HEK293 (cell line): ENCODE results near the gene SRSF12.

ENCODE experiments used
- KLF1 ChIP-seq: fragments of 450-650 bp; formaldehyde crosslinking; IDR thresholded peaks from 2 replicates; pipeline ENCODE4 v1.5.1; 2016; ENCODE audit warnings: missing biosample characterization, missing genetic modification characterization
- KLF7 ChIP-seq: fragments of 450-650 bp; formaldehyde crosslinking; IDR thresholded peaks from 2 replicates; pipeline ENCODE4 v1.5.1; 2016; ENCODE audit warnings: missing biosample characterization, missing genetic modification characterization, borderline replicate concordance
- SP7 ChIP-seq: fragments of 450-650 bp; formaldehyde crosslinking; IDR thresholded peaks from 2 replicates; pipeline ENCODE4 v1.5.1; 2016; ENCODE audit warnings: missing biosample characterization, missing genetic modification characterization
- ZBTB1 ChIP-seq: fragments of 450-650 bp; formaldehyde crosslinking; IDR thresholded peaks from 2 replicates; pipeline ENCODE4 v1.5.1; 2016; ENCODE audit warnings: missing biosample characterization, missing genetic modification characterization
- ZBTB21 ChIP-seq: fragments of 450-650 bp; formaldehyde crosslinking; IDR thresholded peaks from 2 replicates; pipeline ENCODE4 v1.5.1; 2017; ENCODE audit warnings: missing biosample characterization, missing genetic modification characterization
- ZBTB7A ChIP-seq: fragments of 450-650 bp; formaldehyde crosslinking; IDR thresholded peaks from 2 replicates; pipeline ENCODE4 v1.5.1; 2016; ENCODE audit warnings: low read depth, missing biosample characterization, missing genetic modification characterization
- ZEB2 ChIP-seq: fragments of 450-650 bp; formaldehyde crosslinking; IDR thresholded peaks from 2 replicates; pipeline ENCODE4 v1.5.1; 2016; ENCODE audit warnings: missing biosample characterization, missing genetic modification characterization
- ZNF133 ChIP-seq: fragments of 450-650 bp; formaldehyde crosslinking; IDR thresholded peaks from 2 replicates; pipeline ENCODE4 v1.5.1; 2016; ENCODE audit warnings: missing biosample characterization, missing genetic modification characterization
- ZNF169 ChIP-seq: fragments of 450-650 bp; formaldehyde crosslinking; IDR thresholded peaks from 2 replicates; pipeline ENCODE4 v1.5.1; 2016; ENCODE audit warnings: missing biosample characterization, missing genetic modification characterization
- ZNF23 ChIP-seq: fragments of 450-650 bp; formaldehyde crosslinking; IDR thresholded peaks from 2 replicates; pipeline ENCODE4 v1.5.1; 2016; ENCODE audit warnings: missing biosample characterization, missing genetic modification characterization, borderline replicate concordance
- ZNF239 ChIP-seq: fragments of 450-650 bp; formaldehyde crosslinking; IDR thresholded peaks from 2 replicates; pipeline ENCODE4 v1.5.1; 2016; ENCODE audit warnings: missing biosample characterization, missing genetic modification characterization
- ZNF311 ChIP-seq: fragments of 450-650 bp; formaldehyde crosslinking; IDR thresholded peaks from 2 replicates; pipeline ENCODE4 v1.5.1; 2017; ENCODE audit warnings: missing biosample characterization, missing genetic modification characterization, borderline replicate concordance
- ZNF391 ChIP-seq: fragments of 450-650 bp; formaldehyde crosslinking; IDR thresholded peaks from 2 replicates; pipeline ENCODE4 v1.5.1; 2016; ENCODE audit warnings: low read depth, missing biosample characterization, missing genetic modification characterization, borderline replicate concordance
- ZNF555 ChIP-seq: fragments of 450-650 bp; formaldehyde crosslinking; conservative IDR thresholded peaks from 2 replicates; pipeline ENCODE4 v1.5.1; 2017; ENCODE audit warnings: missing biosample characterization, mild to moderate bottlenecking, missing genetic modification characterization, inconsistent platforms
- ZNF610 ChIP-seq: fragments of 450-650 bp; formaldehyde crosslinking; IDR thresholded peaks from 2 replicates; pipeline ENCODE4 v1.5.1; 2016; ENCODE audit warnings: missing biosample characterization, missing genetic modification characterization, borderline replicate concordance
- ZNF660 ChIP-seq: fragments of 450-650 bp; IDR thresholded peaks from 2 replicates; pipeline ENCODE4 v1.5.1; 2018; ENCODE audit warnings: missing biosample characterization, mild to moderate bottlenecking, missing genetic modification characterization
- ZNF664 ChIP-seq: fragments of 450-650 bp; formaldehyde crosslinking; IDR thresholded peaks from 2 replicates; pipeline ENCODE4 v1.5.1; 2016; ENCODE audit warnings: missing biosample characterization, missing genetic modification characterization
- ZNF76 ChIP-seq: fragments of 450-650 bp; formaldehyde crosslinking; IDR thresholded peaks from 2 replicates; pipeline ENCODE4; 2016; ENCODE audit warnings: low read depth, missing biosample characterization, missing genetic modification characterization, borderline replicate concordance
- ZNF776 ChIP-seq: fragments of 450-650 bp; formaldehyde crosslinking; IDR thresholded peaks from 2 replicates; pipeline ENCODE4 v1.5.0; 2017; ENCODE audit warnings: missing biosample characterization, missing genetic modification characterization, borderline replicate concordance
- ZNF837 ChIP-seq: fragments of 450-650 bp; formaldehyde crosslinking; IDR thresholded peaks from 2 replicates; pipeline ENCODE4 v1.5.1; 2016; ENCODE audit warnings: missing biosample characterization, missing genetic modification characterization
- ZNF843 ChIP-seq: fragments of 450-650 bp; formaldehyde crosslinking; IDR thresholded peaks from 2 replicates; pipeline ENCODE4 v1.5.1; 2016; ENCODE audit warnings: missing biosample characterization, missing genetic modification characterization
- ZSCAN16 ChIP-seq: fragments of 450-650 bp; formaldehyde crosslinking; IDR thresholded peaks from 2 replicates; pipeline ENCODE4 v1.5.1; 2016; ENCODE audit warnings: missing biosample characterization, missing genetic modification characterization
- ZSCAN30 ChIP-seq: fragments of 450-650 bp; IDR thresholded peaks from 2 replicates; pipeline ENCODE4 v1.5.1; 2018; ENCODE audit warnings: missing biosample characterization, mild to moderate bottlenecking, missing genetic modification characterization, moderate library complexity
- TF ChIP-seq, protein P1 (sequence below): fragments of 450-650 bp; formaldehyde crosslinking; IDR thresholded peaks from 2 replicates; pipeline ENCODE4 v1.5.1; 2016; ENCODE audit warnings: missing biosample characterization, missing genetic modification characterization
- TF ChIP-seq, protein P2 (sequence below): fragments of 450-650 bp; formaldehyde crosslinking; IDR thresholded peaks from 2 replicates; pipeline ENCODE4 v1.5.1; 2016; ENCODE audit warnings: missing biosample characterization, missing genetic modification characterization, low read depth
- TF ChIP-seq, protein P3 (sequence below): fragments of 450-650 bp; formaldehyde crosslinking; IDR thresholded peaks from 2 replicates; pipeline ENCODE4 v1.5.1; 2016; ENCODE audit warnings: missing biosample characterization, missing genetic modification characterization
- TF ChIP-seq, protein P4 (sequence below): fragments of 450-650 bp; formaldehyde crosslinking; IDR thresholded peaks from 2 replicates; pipeline ENCODE4 v1.5.1; 2016; ENCODE audit warnings: missing biosample characterization, missing genetic modification characterization
- TF ChIP-seq, protein P5 (sequence below): fragments of 450-650 bp; formaldehyde crosslinking; IDR thresholded peaks from 2 replicates; pipeline ENCODE4 v1.5.1; 2016; ENCODE audit warnings: missing biosample characterization, missing genetic modification characterization
- TF ChIP-seq, protein P6 (sequence below): sonication (generic); formaldehyde crosslinking; IDR thresholded peaks from 2 replicates; pipeline ENCODE4 v1.8.1; 2022; ENCODE audit warnings: mild to moderate bottlenecking, moderate library complexity, missing genetic modification reagents

SRSF12 gene

DNA sequence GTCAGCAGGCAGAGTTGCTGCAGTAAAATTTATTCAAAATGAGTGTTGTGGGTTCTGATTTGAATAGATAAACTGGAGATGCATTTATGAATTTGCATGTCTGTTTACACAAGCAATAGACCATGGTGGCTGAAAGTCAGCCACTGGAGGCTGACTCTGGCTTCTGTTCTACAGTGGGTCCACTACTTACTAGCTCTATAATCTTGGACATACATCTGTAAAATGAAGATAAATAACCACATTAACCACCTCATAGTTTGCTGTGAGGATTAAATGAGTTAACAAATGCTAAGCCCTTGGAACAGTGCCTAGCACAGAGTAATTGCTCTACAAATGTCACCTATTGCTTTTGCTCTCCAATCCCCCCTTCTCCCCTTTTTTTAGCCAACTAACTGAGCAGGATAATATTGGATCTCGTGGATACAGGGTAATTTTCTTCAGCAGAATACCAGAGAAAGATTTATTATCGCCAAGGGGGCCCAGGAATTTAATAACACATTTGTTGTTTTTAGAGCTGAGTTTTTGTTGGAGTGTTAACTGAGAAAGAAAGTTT lies 26.6 kb upstream of the SRSF12 start (continued):
- TF ChIP-seq, protein P1, sequence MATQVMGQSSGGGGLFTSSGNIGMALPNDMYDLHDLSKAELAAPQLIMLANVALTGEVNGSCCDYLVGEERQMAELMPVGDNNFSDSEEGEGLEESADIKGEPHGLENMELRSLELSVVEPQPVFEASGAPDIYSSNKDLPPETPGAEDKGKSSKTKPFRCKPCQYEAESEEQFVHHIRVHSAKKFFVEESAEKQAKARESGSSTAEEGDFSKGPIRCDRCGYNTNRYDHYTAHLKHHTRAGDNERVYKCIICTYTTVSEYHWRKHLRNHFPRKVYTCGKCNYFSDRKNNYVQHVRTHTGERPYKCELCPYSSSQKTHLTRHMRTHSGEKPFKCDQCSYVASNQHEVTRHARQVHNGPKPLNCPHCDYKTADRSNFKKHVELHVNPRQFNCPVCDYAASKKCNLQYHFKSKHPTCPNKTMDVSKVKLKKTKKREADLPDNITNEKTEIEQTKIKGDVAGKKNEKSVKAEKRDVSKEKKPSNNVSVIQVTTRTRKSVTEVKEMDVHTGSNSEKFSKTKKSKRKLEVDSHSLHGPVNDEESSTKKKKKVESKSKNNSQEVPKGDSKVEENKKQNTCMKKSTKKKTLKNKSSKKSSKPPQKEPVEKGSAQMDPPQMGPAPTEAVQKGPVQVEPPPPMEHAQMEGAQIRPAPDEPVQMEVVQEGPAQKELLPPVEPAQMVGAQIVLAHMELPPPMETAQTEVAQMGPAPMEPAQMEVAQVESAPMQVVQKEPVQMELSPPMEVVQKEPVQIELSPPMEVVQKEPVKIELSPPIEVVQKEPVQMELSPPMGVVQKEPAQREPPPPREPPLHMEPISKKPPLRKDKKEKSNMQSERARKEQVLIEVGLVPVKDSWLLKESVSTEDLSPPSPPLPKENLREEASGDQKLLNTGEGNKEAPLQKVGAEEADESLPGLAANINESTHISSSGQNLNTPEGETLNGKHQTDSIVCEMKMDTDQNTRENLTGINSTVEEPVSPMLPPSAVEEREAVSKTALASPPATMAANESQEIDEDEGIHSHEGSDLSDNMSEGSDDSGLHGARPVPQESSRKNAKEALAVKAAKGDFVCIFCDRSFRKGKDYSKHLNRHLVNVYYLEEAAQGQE (tag by site-specific recombination), result no peak
- TF ChIP-seq, protein P2, sequence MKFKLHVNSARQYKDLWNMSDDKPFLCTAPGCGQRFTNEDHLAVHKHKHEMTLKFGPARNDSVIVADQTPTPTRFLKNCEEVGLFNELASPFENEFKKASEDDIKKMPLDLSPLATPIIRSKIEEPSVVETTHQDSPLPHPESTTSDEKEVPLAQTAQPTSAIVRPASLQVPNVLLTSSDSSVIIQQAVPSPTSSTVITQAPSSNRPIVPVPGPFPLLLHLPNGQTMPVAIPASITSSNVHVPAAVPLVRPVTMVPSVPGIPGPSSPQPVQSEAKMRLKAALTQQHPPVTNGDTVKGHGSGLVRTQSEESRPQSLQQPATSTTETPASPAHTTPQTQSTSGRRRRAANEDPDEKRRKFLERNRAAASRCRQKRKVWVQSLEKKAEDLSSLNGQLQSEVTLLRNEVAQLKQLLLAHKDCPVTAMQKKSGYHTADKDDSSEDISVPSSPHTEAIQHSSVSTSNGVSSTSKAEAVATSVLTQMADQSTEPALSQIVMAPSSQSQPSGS (tag by site-specific recombination), result no peak
- TF ChIP-seq ZSCAN16 (tag by site-specific recombination) (no peak), ZNF23 (tag by site-specific recombination) (no peak), KLF1 (tag by site-specific recombination) (no peak), ZEB2 (tag by site-specific recombination) (peak; percentile 80; the same call in 1 of the 2 replicates), ZNF837 (tag by site-specific recombination) (no peak), ZSCAN30 (tag by site-specific recombination) (no peak), ZNF610 (tag by site-specific recombination) (no peak; the same call in 1 of the 2 replicates), SP7 (peak; percentile 86), ZBTB21 (no peak), ZNF776 (tag by site-specific recombination) (no peak), ZBTB1 (tag by site-specific recombination) (no peak), ZBTB7A (no peak), ZNF660 (tag by site-specific recombination) (no peak), ZNF169 (no peak), KLF7 (tag by site-specific recombination) (no peak), ZNF843 (tag by site-specific recombination) (peak; percentile 94), ZNF133 (tag by site-specific recombination) (no peak), ZNF76 (tag by site-specific recombination) (no peak; the same call in 1 of the 2 replicates), ZNF239 (tag by site-specific recombination) (no peak), ZNF391 (tag by site-specific recombination) (no peak), ZNF311 (tag by site-specific recombination) (no peak), ZNF664 (peak; percentile 39; the same call in 1 of the 2 replicates), ZNF555 (no peak)
- TF ChIP-seq, protein P3, sequence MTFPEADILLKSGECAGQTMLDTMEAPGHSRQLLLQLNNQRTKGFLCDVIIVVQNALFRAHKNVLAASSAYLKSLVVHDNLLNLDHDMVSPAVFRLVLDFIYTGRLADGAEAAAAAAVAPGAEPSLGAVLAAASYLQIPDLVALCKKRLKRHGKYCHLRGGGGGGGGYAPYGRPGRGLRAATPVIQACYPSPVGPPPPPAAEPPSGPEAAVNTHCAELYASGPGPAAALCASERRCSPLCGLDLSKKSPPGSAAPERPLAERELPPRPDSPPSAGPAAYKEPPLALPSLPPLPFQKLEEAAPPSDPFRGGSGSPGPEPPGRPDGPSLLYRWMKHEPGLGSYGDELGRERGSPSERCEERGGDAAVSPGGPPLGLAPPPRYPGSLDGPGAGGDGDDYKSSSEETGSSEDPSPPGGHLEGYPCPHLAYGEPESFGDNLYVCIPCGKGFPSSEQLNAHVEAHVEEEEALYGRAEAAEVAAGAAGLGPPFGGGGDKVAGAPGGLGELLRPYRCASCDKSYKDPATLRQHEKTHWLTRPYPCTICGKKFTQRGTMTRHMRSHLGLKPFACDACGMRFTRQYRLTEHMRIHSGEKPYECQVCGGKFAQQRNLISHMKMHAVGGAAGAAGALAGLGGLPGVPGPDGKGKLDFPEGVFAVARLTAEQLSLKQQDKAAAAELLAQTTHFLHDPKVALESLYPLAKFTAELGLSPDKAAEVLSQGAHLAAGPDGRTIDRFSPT (tag by site-specific recombination), result 0 out of 2 replicates have a peak, but pooled peaks have one; percentile 16
- TF ChIP-seq, protein P4, sequence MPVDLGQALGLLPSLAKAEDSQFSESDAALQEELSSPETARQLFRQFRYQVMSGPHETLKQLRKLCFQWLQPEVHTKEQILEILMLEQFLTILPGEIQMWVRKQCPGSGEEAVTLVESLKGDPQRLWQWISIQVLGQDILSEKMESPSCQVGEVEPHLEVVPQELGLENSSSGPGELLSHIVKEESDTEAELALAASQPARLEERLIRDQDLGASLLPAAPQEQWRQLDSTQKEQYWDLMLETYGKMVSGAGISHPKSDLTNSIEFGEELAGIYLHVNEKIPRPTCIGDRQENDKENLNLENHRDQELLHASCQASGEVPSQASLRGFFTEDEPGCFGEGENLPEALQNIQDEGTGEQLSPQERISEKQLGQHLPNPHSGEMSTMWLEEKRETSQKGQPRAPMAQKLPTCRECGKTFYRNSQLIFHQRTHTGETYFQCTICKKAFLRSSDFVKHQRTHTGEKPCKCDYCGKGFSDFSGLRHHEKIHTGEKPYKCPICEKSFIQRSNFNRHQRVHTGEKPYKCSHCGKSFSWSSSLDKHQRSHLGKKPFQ (tag by site-specific recombination), result peak; percentile 65; the same call in 1 of the 2 replicates
- TF ChIP-seq, protein P5, sequence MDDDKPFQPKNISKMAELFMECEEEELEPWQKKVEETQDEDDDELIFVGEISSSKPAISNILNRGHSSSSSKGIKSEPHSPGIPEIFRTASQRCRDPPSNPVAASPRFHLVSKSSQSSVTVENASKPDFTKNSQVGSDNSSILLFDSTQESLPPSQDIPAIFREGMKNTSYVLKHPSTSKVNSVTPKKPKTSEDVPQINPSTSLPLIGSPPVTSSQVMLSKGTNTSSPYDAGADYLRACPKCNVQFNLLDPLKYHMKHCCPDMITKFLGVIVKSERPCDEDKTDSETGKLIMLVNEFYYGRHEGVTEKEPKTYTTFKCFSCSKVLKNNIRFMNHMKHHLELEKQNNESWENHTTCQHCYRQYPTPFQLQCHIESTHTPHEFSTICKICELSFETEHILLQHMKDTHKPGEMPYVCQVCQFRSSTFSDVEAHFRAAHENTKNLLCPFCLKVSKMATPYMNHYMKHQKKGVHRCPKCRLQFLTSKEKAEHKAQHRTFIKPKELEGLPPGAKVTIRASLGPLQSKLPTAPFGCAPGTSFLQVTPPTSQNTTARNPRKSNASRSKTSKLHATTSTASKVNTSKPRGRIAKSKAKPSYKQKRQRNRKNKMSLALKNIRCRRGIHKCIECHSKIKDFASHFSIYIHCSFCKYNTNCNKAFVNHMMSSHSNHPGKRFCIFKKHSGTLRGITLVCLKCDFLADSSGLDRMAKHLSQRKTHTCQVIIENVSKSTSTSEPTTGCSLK, result no peak
- TF ChIP-seq, protein P6, sequence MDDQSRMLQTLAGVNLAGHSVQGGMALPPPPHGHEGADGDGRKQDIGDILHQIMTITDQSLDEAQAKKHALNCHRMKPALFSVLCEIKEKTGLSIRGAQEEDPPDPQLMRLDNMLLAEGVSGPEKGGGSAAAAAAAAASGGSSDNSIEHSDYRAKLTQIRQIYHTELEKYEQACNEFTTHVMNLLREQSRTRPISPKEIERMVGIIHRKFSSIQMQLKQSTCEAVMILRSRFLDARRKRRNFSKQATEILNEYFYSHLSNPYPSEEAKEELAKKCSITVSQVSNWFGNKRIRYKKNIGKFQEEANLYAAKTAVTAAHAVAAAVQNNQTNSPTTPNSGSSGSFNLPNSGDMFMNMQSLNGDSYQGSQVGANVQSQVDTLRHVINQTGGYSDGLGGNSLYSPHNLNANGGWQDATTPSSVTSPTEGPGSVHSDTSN (CRISPR knock-in tag), result no peak
